ENCODE results near the gene AP2A1.

AP2A1 gene

GRCh38 chr19:49793561-49793840 is 26.7 kb downstream of the AP2A1 start:
- Histone ChIP-seq H3K27me3 (no peaks in the 10 kb centered on the region), H3K36me3 (peaks cover 97% of the 10 kb centered on the region), H3K9me3 (no peaks in the 10 kb centered on the region), H3K4me3 (ENCODE audit: low read depth in 1 of 2, low read length in 1 of 2) (no peak overlapping the region), H3K27ac (no peak overlapping the region), H3K4me1 (ENCODE audit: control insufficient read depth in 1 of 2, insufficient read depth in 1 of 2, low read depth in 1 of 2, low read length in 1 of 2) (no peaks in the 10 kb centered on the region)
- no peak for TF ChIP-seq CTCF (IDR thresholded peaks at IDR 0.05)

GRCh38 chr19:49795615-49796014 is 28.8 kb downstream of the AP2A1 start:
- Histone ChIP-seq H3K4me1 (ENCODE audit: control insufficient read depth in 1 of 2, insufficient read depth in 1 of 2, low read depth in 1 of 2, low read length in 1 of 2) (no peaks in the 10 kb centered on the region), H3K36me3 (peaks cover 100% of the 10 kb centered on the region), H3K4me3 (ENCODE audit: low read depth in 1 of 2, low read length in 1 of 2) (no peak overlapping the region), H3K9me3 (no peaks in the 10 kb centered on the region), H3K27ac (no peak overlapping the region), H3K27me3 (no peaks in the 10 kb centered on the region)
- TF ChIP-seq CTCF (IDR thresholded peaks at IDR 0.05), result no peak

- H3K4me3 ChIP-seq (ENCODE audit: low read depth in 1 of 2, low read length in 1 of 2), result no peak overlapping the region
- no peaks in the 10 kb centered on the region for H3K9me3 ChIP-seq
- no peak for TF ChIP-seq CTCF (IDR thresholded peaks at IDR 0.05)
- H3K27me3 ChIP-seq, result no peaks in the 10 kb centered on the region
- no peak overlapping the region for H3K27ac ChIP-seq
- H3K36me3 ChIP-seq, result peaks cover 100% of the 10 kb centered on the region
- no peaks in the 10 kb centered on the region for H3K4me1 ChIP-seq (ENCODE audit: control insufficient read depth in 1 of 2, insufficient read depth in 1 of 2, low read depth in 1 of 2, low read length in 1 of 2)
Observed at GRCh38 chr19:49798574-49798973, 31.8 kb downstream of the AP2A1 start.

- Histone ChIP-seq H3K4me1 (ENCODE audit: control insufficient read depth in 1 of 2, insufficient read depth in 1 of 2, low read depth in 1 of 2, low read length in 1 of 2) (no peaks in the 10 kb centered on the region), H3K27me3 (no peaks in the 10 kb centered on the region), H3K9me3 (no peaks in the 10 kb centered on the region), H3K4me3 (ENCODE audit: low read depth in 1 of 2, low read length in 1 of 2) (no peak overlapping the region), H3K36me3 (peaks cover 100% of the 10 kb centered on the region), H3K27ac (no peak overlapping the region)
- TF ChIP-seq CTCF (IDR thresholded peaks at IDR 0.05), result no peak
Observed at GRCh38 chr19:49799271-49799797, 32.5 kb downstream of the AP2A1 start.

- H3K9me3 ChIP-seq, result no peaks in the 10 kb centered on the region
- no peak overlapping the region for H3K4me3 ChIP-seq (ENCODE audit: low read depth in 1 of 2, low read length in 1 of 2)
- H3K4me1 ChIP-seq (ENCODE audit: control insufficient read depth in 1 of 2, insufficient read depth in 1 of 2, low read depth in 1 of 2, low read length in 1 of 2), result no peaks in the 10 kb centered on the region
- H3K36me3 ChIP-seq, result peaks cover 100% of the 10 kb centered on the region
- H3K27ac ChIP-seq, result no peak overlapping the region
- H3K27me3 ChIP-seq, result no peaks in the 10 kb centered on the region
- no peak for TF ChIP-seq CTCF (IDR thresholded peaks at IDR 0.05)
Observed at GRCh38 chr19:49799798-49800376, 33.1 kb downstream of the AP2A1 start.

- Histone ChIP-seq H3K36me3 (peaks cover 100% of the 10 kb centered on the region), H3K4me1 (ENCODE audit: control insufficient read depth in 1 of 2, insufficient read depth in 1 of 2, low read depth in 1 of 2, low read length in 1 of 2) (no peaks in the 10 kb centered on the region), H3K4me3 (ENCODE audit: low read depth in 1 of 2, low read length in 1 of 2) (no peak overlapping the region), H3K27me3 (no peaks in the 10 kb centered on the region), H3K27ac (no peak overlapping the region), H3K9me3 (no peaks in the 10 kb centered on the region)
- TF ChIP-seq CTCF (IDR thresholded peaks at IDR 0.05), result no peak
Observed at GRCh38 chr19:49800771-49801170, 34.0 kb downstream of the AP2A1 start.
